PFSK-1 (cell line): ENCODE data around the gene PARD3B.

Experiments used
- FOXP2 ChIP-seq: optimal IDR thresholded peaks from 2 replicates; pipeline ENCODE3; 2011; ENCODE audit warnings: borderline replicate concordance, control low read depth, inconsistent platforms; ENCODE audit not compliant: insufficient read depth; ENCODE audit errors: extremely low read length, extremely low read depth
- POLR2AphosphoS5 ChIP-seq: IDR thresholded peaks from 2 replicates; pipeline ENCODE4 v1.6.1; 2012; ENCODE audit warnings: low read depth, mild to moderate bottlenecking, control low read depth, low read length, moderate library complexity
- REST ChIP-seq, 2 experiments: IDR thresholded peaks; 2 replicates each; pipeline versions ENCODE4 v1.6.1 to v1.8.0; 2011 to 2012; ENCODE audit warnings: low read depth in 2 of 2, low read length in 2 of 2, control low read depth in 1 of 2, inconsistent platforms in 1 of 2, mild to moderate bottlenecking in 1 of 2, moderate library complexity in 1 of 2; ENCODE audit not compliant: insufficient read depth in 1 of 2
- SIN3A ChIP-seq: IDR thresholded peaks from 2 replicates; pipeline ENCODE4 v1.6.1; 2012; ENCODE audit warnings: mild to moderate bottlenecking, low read length, moderate library complexity, borderline replicate concordance; ENCODE audit not compliant: insufficient read depth
- TAF1 ChIP-seq: IDR thresholded peaks from 2 replicates; pipeline ENCODE4 v1.6.1; 2012; ENCODE audit warnings: low read length, control low read depth, borderline replicate concordance; ENCODE audit not compliant: insufficient read depth

PARD3B gene

GRCh38 chr2:204885747-204886146, 340.5 kb downstream of the PARD3B start:
- TF ChIP-seq SIN3A (no peak), REST (IDR thresholded peaks at IDR 0.05; ENCODE audit: insufficient read depth in 1 of 2, low read depth in 2 of 2, low read length in 2 of 2) (no peak)

- no peak for TF ChIP-seq POLR2AphosphoS5
- TF ChIP-seq REST (IDR thresholded peaks at IDR 0.05; ENCODE audit: insufficient read depth in 1 of 2, low read depth in 2 of 2, low read length in 2 of 2): no peak
- no peak for TF ChIP-seq FOXP2
- TF ChIP-seq SIN3A: no peak
- TF ChIP-seq TAF1: no peak
Measured at GRCh38 chr2:204886713-204887112, 341.4 kb downstream of the PARD3B start.

GRCh38 chr2:204888222-204888621, 342.9 kb downstream of the PARD3B start:
- no peak for TF ChIP-seq REST (IDR thresholded peaks at IDR 0.05; ENCODE audit: insufficient read depth in 1 of 2, low read depth in 2 of 2, low read length in 2 of 2)
- no peak for TF ChIP-seq POLR2AphosphoS5
- no peak for TF ChIP-seq TAF1
- TF ChIP-seq FOXP2: no peak
- no peak for TF ChIP-seq SIN3A

GRCh38 chr2:204890680-204891079, 345.4 kb downstream of the PARD3B start:
- no peak for TF ChIP-seq REST (IDR thresholded peaks at IDR 0.05; ENCODE audit: insufficient read depth in 1 of 2, low read depth in 2 of 2, low read length in 2 of 2)
- TF ChIP-seq POLR2AphosphoS5: no peak

GRCh38 chr2:204891739-204892138, 346.5 kb downstream of the PARD3B start:
- no peak for TF ChIP-seq REST (IDR thresholded peaks at IDR 0.05; ENCODE audit: insufficient read depth in 1 of 2, low read depth in 2 of 2, low read length in 2 of 2)
- no peak for TF ChIP-seq TAF1
- TF ChIP-seq FOXP2: no peak
- TF ChIP-seq POLR2AphosphoS5: no peak
- TF ChIP-seq SIN3A: no peak
